ENCODE data around the gene P4HA3.

DNA sequence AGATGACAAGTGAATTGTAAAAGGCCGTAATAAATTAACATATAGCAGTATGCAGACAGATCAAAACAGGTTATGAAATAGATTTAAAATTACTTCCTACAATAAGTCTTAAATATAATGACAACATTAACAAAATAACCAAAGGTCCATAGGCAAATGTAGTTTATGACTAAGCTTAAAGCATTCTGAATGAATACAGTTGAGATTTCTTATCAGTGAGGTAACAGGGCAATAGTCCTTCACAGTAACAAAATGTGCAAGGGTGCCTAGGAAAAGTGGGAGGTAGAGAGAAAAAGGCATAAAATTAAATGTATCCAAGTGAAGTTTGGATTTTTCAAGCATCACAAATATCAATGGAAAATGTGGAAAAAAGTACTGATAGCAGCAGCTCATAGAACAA lies 20.9 kb upstream of the P4HA3 start:
- TF ChIP-seq CTCF (IDR thresholded peaks at IDR 0.05) (no peak), POLR2A (IDR thresholded peaks at IDR 0.05) (no peak)

All from adrenal gland (tissue), 5 donors.